Smooth muscle cell (in vitro differentiated cells): ENCODE results near the gene SEMA6B. TPM values are rescaled to one million over a fixed set of nuclear protein-coding genes. Genes with fewer than 3 reads are reported as not detected.

ENCODE experiments used
- DNase-seq: peaks from one replicate; lab custom pipeline; 2025; ENCODE audit not compliant: unreplicated experiment; lab: John Stamatoyannopoulos, UW
- H2AFZ ChIP-seq: fragments of 200-600 bp; sonication (generic); 2 replicates; pipeline ENCODE4 v1.6.0; 2016; ENCODE audit warnings: antibody characterized with exemption, low read depth, mild to moderate bottlenecking
- H3F3A ChIP-seq: fragments of 200-600 bp; sonication (generic); 2 replicates; pipeline ENCODE4 v1.6.0; 2017; ENCODE audit warnings: antibody characterized with exemption, low read depth
- H3K27ac ChIP-seq: fragments of 200-600 bp; sonication (generic); 2 replicates; pipeline ENCODE4 v1.5.1; 2016; ENCODE audit warnings: low read depth, mild to moderate bottlenecking
- H3K27me3 ChIP-seq: fragments of 200-600 bp; sonication (generic); 2 replicates; pipeline ENCODE4 v1.6.1; 2016; ENCODE audit warnings: low read depth, mild to moderate bottlenecking
- H3K36me3 ChIP-seq: fragments of 200-600 bp; sonication (generic); 2 replicates; pipeline ENCODE4 v1.5.1; 2016; ENCODE audit warnings: low read depth
- H3K4me1 ChIP-seq: fragments of 200-600 bp; sonication (generic); 2 replicates; pipeline ENCODE4 v1.5.1; 2016; ENCODE audit warnings: low read depth
- H3K4me2 ChIP-seq: fragments of 200-600 bp; sonication (generic); 2 replicates; pipeline ENCODE4 v1.6.0; 2016; ENCODE audit warnings: mild to moderate bottlenecking
- H3K4me3 ChIP-seq: fragments of 200-600 bp; sonication (generic); 2 replicates; pipeline ENCODE4 v1.5.1; 2016; ENCODE audit warnings: mild to moderate bottlenecking
- H3K79me2 ChIP-seq: fragments of 200-600 bp; sonication (generic); 2 replicates; pipeline ENCODE4 v1.6.0; 2016; ENCODE audit warnings: low read depth, mild to moderate bottlenecking
- H3K9ac ChIP-seq: fragments of 200-600 bp; sonication (generic); 2 replicates; pipeline ENCODE4 v1.6.0; 2016; ENCODE audit warnings: low read depth
- H3K9me3 ChIP-seq: fragments of 200-600 bp; sonication (generic); replicated peaks from 2 replicates; pipeline ENCODE4 v1.5.1; 2016; ENCODE audit warnings: low read depth
- H4K20me1 ChIP-seq: fragments of 200-600 bp; sonication (generic); 2 replicates; pipeline ENCODE4 v1.6.0; 2016; ENCODE audit warnings: low read depth
- CTCF ChIP-seq: fragments of 200-600 bp; sonication (generic); IDR thresholded peaks from 2 replicates; pipeline ENCODE4 v1.5.1; 2017; ENCODE audit warnings: borderline replicate concordance, mild to moderate bottlenecking, antibody characterized with exemption; ENCODE audit not compliant: insufficient read depth, poor library complexity, severe bottlenecking
- WGBS: methylation state at CpG from one replicate; pipeline ENCODE4 v1.1.7; 2016; ENCODE audit warnings: low lambda C conversion rate; 5-methylcytosine and 5-hydroxymethylcytosine counted together
- polyA plus RNA-seq: library from polyadenylated mRNA; unstranded; fragments of >200 nt; fragmentation: Nextera tagmentation; extraction: Ambion mirVana; gene quantifications from 2 replicates; pipeline ENCODE4 v1.2.1, GENCODE V29; 2016
- total RNA-seq: library from RNA; depleted of rRNA; stranded (reverse); fragments of >200 nt; gene quantifications from 2 replicates; pipeline ENCODE4 v1.2.3, GENCODE V29; 2014

SEMA6B gene
- total and polyA plus RNA-seq, 2 experiments from 2014 or later: 0.63 to 1.9 TPM

DNA sequence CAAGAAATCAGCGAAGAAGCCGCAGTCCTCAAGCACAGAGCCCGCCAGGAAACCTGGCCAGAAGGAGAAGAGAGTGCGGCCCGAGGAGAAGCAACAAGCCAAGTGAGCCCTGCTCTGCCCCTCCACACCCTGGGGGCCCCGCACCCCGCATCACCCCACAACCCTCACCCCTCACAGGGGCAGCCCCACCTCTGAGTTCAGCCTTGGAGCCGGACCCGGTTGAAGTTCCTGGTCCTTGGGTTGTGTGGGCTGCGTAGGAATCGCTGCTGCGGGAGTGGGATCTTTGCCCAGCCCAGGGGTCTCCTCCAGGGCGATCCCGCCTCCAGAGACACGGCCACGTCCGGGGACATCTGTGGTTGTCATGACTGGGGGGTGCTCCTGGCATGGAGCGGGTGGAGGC, 63.2 kb downstream of the SEMA6B start:
- Histone ChIP-seq H3K79me2 (no peaks in the 10 kb centered on the region), H3K9ac (no peak overlapping the region), H3F3A (no peaks in the 10 kb centered on the region), H3K9me3 (no peaks in the 10 kb centered on the region), H3K27ac (no peak overlapping the region), H3K27me3 (no peaks in the 10 kb centered on the region), H3K4me2 (no peak overlapping the region), H4K20me1 (no peaks in the 10 kb centered on the region), H3K4me1 (no peaks in the 10 kb centered on the region), H3K36me3 (no peaks in the 10 kb centered on the region), H3K4me3 (no peak overlapping the region), H2AFZ (no peak overlapping the region)
- 94% methylated on average over 14 of the region's 18 CpGs for WGBS
- TF ChIP-seq CTCF: no peak
- DNase-seq: no peak

DNA sequence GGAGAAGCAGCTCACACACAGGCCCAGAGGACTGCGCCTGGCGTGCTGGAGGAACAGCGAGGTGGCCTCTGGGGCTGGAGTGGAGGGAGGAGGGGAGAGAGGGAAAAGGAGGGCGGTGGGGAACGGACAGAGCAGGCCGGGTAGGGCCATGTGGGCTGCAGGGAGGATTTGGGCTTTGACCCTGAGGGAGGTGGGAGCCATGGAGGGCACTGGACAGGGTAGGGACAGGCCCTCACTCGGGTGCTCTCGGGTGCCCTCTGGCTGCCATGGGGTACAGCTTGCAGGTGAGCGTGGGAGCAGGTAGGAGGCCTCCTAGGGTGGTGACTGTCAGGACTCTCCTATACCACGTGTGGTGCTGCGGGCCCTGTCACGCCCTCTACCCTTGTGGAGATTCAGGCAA, 64.0 kb downstream of the SEMA6B start:
- H3K4me2 ChIP-seq: no peak overlapping the region
- TF ChIP-seq CTCF: no peak
- no peaks in the 10 kb centered on the region for H4K20me1 ChIP-seq
- no peaks in the 10 kb centered on the region for H3K4me1 ChIP-seq
- peaks cover 2% of the 10 kb centered on the region for H3K79me2 ChIP-seq
- no peak overlapping the region for H3K4me3 ChIP-seq
- H3K9me3 ChIP-seq: no peaks in the 10 kb centered on the region
- H3K27me3 ChIP-seq: no peaks in the 10 kb centered on the region
- H3K9ac ChIP-seq: no peak overlapping the region
- H3K36me3 ChIP-seq: no peaks in the 10 kb centered on the region
- no peak overlapping the region for H2AFZ ChIP-seq
- 90% methylated on average over 9 of the region's 12 CpGs for WGBS
- no peaks in the 10 kb centered on the region for H3F3A ChIP-seq
- DNase-seq: no peak
- H3K27ac ChIP-seq: no peak overlapping the region

- H4K20me1 ChIP-seq: no peaks in the 10 kb centered on the region
- peaks cover 3% of the 10 kb centered on the region for H3K79me2 ChIP-seq
- H3K4me1 ChIP-seq: no peaks in the 10 kb centered on the region
- no peak overlapping the region for H3K4me2 ChIP-seq
- DNase-seq: no peak
- TF ChIP-seq CTCF: no peak
- no peaks in the 10 kb centered on the region for H3K27me3 ChIP-seq
- H3F3A ChIP-seq: no peaks in the 10 kb centered on the region
- 96% methylated on average over 8 of the region's 8 CpGs for WGBS
- H3K9ac ChIP-seq: no peak overlapping the region
- no peak overlapping the region for H3K27ac ChIP-seq
- no peaks in the 10 kb centered on the region for H3K36me3 ChIP-seq
- H2AFZ ChIP-seq: no peak overlapping the region
- no peaks in the 10 kb centered on the region for H3K9me3 ChIP-seq
- H3K4me3 ChIP-seq: no peak overlapping the region
Observed at GRCh38 chr19:4494691-4495064, 64.8 kb downstream of the SEMA6B start.

DNA sequence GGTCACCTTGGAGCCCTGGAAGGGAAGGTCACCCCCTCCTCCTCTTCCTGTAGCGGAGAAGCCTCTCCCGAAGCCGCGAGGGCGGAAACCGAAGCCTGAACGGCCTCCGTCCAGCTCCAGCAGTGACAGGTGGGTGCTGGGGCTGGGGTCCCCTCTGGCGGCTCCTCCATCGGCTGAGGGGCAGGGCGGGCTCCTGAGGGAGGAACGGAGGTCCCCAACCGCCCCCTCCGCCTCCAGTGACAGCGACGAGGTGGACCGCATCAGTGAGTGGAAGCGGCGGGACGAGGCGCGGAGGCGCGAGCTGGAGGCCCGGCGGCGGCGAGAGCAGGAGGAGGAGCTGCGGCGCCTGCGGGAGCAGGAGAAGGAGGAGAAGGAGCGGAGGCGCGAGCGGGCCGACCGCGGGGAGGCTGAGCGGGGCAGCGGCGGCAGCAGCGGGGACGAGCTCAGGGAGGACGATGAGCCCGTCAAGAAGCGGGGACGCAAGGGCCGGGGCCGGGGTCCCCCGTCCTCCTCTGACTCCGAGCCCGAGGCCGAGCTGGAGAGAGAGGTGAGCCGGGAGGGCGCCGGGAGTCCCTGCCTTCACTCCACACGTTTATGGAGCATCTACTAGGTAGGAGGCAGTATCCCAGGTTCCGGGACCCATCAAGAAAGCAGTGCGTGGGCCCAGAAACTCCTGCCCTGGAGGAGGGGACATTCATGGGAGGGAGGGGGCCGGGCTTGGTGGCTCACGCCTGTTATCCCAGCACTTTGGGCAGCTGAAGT, 65.4 kb downstream of the SEMA6B start:
- H2AFZ ChIP-seq: no peak overlapping the region
- H3K36me3 ChIP-seq: no peaks in the 10 kb centered on the region
- H3K4me3 ChIP-seq: no peak overlapping the region

More for the DNA sequence above, 65.4 kb downstream of the SEMA6B start:
- peaks cover 3% of the 10 kb centered on the region for H3K79me2 ChIP-seq
- no peak overlapping the region for H3K9ac ChIP-seq
- H3K27ac ChIP-seq: no peak overlapping the region
- H4K20me1 ChIP-seq: no peaks in the 10 kb centered on the region
- no peak overlapping the region for H3K4me2 ChIP-seq
- 98% methylated on average over 50 of the region's 61 CpGs for WGBS
- H3K27me3 ChIP-seq: no peaks in the 10 kb centered on the region
- H3K4me1 ChIP-seq: no peaks in the 10 kb centered on the region
- DNase-seq: no peak
- no peaks in the 10 kb centered on the region for H3K9me3 ChIP-seq
- no peak for TF ChIP-seq CTCF
- H3F3A ChIP-seq: no peaks in the 10 kb centered on the region
